ENCODE results near the gene WDPCP.

GRCh38 chr2:63096491-63096890 lies 491.8 kb downstream of the WDPCP start:
- no peak for TF ChIP-seq CTCF (IDR thresholded peaks at IDR 0.05)
- no peak for TF ChIP-seq POLR2A (IDR thresholded peaks at IDR 0.05)
- no peak for TF ChIP-seq POLR2AphosphoS5 (IDR thresholded peaks at IDR 0.05)
- TF ChIP-seq EP300 (IDR thresholded peaks at IDR 0.05): no peak
